ENCODE results near the gene LONP2.

LONP2 gene, protein sequence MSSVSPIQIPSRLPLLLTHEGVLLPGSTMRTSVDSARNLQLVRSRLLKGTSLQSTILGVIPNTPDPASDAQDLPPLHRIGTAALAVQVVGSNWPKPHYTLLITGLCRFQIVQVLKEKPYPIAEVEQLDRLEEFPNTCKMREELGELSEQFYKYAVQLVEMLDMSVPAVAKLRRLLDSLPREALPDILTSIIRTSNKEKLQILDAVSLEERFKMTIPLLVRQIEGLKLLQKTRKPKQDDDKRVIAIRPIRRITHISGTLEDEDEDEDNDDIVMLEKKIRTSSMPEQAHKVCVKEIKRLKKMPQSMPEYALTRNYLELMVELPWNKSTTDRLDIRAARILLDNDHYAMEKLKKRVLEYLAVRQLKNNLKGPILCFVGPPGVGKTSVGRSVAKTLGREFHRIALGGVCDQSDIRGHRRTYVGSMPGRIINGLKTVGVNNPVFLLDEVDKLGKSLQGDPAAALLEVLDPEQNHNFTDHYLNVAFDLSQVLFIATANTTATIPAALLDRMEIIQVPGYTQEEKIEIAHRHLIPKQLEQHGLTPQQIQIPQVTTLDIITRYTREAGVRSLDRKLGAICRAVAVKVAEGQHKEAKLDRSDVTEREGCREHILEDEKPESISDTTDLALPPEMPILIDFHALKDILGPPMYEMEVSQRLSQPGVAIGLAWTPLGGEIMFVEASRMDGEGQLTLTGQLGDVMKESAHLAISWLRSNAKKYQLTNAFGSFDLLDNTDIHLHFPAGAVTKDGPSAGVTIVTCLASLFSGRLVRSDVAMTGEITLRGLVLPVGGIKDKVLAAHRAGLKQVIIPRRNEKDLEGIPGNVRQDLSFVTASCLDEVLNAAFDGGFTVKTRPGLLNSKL

DNA sequence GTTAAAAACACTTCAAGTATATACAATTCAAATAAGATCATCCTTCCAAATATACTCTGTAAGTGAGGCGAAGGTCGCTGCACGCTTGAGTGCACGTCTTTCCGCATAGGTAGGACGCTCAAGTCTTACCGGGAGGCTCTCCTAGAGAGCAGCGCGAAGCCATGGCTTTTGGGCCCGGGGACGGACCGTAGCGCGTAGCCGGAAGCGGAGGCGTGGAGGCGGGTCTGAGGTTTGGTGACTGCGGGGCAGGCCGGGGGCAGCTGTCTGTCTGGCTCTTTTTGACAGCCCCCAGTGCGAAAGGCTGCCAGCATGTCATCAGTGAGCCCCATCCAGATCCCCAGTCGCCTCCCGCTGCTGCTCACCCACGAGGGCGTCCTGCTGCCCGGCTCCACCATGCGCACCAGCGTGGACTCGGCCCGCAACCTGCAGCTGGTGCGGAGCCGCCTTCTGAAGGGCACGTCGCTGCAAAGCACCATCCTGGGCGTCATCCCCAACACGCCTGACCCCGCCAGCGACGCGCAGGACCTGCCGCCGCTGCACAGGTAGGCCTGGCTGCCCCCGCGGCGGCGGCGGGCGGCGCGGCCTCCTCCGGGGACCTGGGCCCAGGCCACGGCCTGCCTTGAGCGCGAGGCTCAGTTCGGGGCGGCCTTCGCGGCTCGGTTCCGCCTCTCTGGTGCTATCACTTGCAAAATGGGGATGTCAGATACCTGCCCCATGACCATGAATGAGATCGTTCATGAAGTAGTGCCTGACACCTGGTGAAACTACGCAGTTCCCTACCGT lies at the start of gene LONP2:
Gene LONP2, plus strand, starts transcription at position 221 of the 783 bp plus-strand sequence. Its CDS starts 89 bp downstream, at position 310.
- DNase-seq (ENCODE audit: low read depth in 2 of 2), result peak; percentile 87 to 88

GRCh38 chr16:48194828-48195556 lies 49.1 kb upstream of the LONP2 start:
- no peak for DNase-seq (ENCODE audit: low read depth in 2 of 2)

DNA sequence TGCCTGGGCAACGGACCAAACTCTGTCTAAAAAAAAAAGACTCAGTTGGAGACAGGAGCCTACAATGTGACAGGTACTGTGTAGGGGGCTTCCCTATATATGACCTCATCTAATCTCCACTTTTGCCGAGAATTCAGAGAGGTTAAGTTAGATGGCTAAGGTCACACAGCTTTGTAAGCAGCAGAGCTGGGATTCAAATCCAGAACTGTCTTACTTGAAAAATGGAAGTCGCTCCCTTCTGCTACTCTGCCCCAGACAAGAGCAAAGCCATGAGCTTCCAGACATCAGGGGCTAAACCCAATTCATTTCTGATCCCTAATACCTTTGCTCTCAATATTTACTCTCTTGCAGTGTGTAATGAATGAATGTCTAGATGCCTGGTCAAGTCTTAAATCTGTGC lies 46.8 kb upstream of the LONP2 start:
- DNase-seq (ENCODE audit: low read depth in 2 of 2), result no peak

DNA sequence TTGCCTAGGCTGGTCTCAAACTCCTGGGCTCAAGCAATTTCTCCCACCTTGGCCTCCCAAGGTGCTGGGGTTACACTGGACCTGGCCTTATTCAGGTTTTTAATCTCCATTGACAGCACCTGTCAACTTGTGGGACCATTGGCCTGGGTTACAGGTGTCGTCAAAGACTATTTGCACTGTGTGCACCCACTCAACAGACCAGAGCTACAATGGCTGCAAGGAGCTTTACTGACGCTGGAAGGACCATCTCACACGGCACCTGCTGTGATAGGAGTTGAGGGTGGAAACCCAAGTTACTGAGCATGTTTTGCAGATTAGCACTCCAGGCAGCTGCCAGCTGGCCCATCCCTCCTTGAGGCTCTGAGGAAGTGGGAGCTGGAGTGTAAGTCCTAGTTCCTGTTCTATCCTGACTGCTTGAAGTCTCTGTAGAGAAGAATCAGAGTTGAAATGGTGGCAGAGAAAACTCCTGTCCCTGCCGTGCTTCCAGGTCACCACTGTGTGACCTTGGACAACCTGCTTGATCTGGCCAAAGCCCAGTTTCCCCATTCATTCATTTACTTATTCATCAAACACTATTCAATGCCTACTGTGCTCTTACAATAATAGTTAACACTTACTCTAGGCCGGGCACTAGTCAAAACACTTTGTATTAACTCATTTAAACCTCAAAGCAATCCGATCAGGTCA lies 42.4 kb upstream of the LONP2 start:
- DNase-seq (ENCODE audit: low read depth in 2 of 2), result no peak

DNA sequence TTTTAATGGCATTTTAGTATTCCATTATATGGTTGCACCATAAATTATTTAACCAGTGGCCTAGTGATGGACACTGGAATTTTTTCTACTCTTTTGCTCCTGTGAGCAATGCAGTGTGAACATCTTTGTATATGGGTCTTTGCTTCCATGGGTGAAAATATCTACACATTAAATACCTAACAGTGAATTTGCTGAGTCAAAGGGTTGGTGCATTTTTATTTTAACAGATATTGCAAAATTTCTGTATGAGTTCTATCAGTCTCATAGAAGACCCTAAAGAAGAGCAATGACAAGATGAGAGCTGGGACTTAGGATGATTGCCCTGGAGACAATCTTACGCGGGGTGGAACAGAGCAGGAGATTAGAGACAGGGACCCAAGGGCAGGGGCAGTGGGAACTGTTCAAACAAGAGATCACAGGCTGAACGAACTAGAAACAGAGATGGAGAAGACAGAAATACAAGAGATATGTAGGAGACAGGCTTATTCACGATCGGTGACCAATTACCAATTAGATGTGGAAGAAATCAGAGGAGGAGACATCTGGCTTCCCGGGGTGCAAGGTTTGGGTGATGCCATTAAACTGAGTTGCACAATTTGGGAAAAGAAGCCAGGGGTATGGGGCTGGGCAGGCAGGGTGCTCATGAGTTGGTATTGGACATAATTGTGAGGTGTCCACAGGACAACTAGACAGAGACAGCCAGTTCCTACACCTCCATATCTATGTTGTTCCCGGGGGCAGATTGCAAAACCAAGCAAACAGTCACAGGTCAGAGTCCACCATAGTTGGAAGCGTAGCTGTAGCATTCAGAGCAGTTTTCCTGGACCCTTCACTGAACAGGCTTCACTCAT lies 39.9 kb upstream of the LONP2 start:
- no peak for DNase-seq (ENCODE audit: low read depth in 2 of 2)

DNA sequence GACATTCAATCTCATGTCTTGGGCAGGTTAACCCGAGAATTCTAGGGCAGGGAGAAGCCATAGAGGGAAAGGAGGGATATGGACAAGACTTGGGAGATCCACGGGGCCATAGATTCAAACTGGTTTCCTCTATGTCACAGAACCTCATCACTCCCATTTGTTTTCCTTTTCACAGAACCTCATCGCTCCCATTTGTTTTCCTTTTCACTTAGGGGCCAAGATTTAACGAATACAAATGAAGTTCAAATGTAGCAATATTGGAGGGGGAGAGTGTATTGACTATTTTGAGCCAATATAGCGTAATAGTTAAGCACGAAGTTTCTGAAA lies 39.3 kb upstream of the LONP2 start:
- DNase-seq (ENCODE audit: low read depth in 2 of 2), result no peak

- DNase-seq (ENCODE audit: low read depth in 2 of 2), result no peak
These were observed 37.4 kb upstream of the LONP2 start for GRCh38 chr16:48206594-48207242.

DNA sequence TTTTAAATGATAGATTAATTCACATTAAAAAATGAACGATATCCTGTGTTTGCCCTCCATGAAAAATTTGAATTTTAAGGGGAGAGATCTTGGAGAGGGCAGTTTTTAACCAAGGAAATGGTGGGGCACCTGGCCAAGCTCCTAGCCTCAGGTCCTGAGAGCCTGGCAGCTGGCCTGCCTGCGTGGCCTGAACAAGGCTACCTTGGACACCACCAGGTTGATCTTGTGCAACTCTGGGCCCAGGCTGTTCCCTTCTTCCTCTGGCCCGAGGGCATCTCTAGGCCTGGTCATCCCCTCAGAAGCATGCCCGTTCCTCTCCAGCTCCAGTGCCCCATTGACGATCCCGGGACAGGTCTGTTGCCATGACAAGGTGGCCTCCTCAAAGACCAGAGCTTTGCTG lies 33.4 kb upstream of the LONP2 start:
- no peak for DNase-seq (ENCODE audit: low read depth in 2 of 2)

GRCh38 chr16:48212033-48212432 lies 32.1 kb upstream of the LONP2 start:
- DNase-seq (ENCODE audit: low read depth in 2 of 2), result no peak

GRCh38 chr16:48215738-48216137 lies 28.4 kb upstream of the LONP2 start:
- no peak for DNase-seq (ENCODE audit: low read depth in 2 of 2)

- DNase-seq (ENCODE audit: low read depth in 2 of 2), result no peak
These were observed 26.4 kb upstream of the LONP2 start for GRCh38 chr16:48217708-48218107.

- no peak for DNase-seq (ENCODE audit: low read depth in 2 of 2)
These were observed 25.6 kb upstream of the LONP2 start for GRCh38 chr16:48218473-48218872.

DNA sequence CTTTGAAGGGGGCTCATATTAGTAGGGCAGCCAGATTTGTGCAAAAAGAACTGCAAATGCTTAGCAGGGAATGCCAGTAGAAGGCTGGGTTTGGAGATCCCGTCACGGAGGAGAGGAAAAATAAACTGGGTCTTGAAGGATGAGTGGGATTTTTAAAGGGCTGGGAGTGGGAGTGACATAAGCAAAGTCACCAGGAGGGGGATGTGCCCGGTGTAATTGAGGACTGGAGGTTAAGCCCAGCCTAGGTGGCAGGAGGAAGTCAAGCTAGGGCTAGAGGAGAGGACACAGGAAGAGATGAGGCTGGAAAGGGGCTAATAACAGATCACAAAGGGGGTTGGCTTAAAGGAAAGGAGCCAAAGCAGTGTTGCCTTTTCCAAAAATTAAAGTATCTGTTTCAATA lies 23.2 kb upstream of the LONP2 start:
- no peak for DNase-seq (ENCODE audit: low read depth in 2 of 2)

- no peak for DNase-seq (ENCODE audit: low read depth in 2 of 2)
These were observed 20.6 kb upstream of the LONP2 start for GRCh38 chr16:48223490-48223889.

DNA sequence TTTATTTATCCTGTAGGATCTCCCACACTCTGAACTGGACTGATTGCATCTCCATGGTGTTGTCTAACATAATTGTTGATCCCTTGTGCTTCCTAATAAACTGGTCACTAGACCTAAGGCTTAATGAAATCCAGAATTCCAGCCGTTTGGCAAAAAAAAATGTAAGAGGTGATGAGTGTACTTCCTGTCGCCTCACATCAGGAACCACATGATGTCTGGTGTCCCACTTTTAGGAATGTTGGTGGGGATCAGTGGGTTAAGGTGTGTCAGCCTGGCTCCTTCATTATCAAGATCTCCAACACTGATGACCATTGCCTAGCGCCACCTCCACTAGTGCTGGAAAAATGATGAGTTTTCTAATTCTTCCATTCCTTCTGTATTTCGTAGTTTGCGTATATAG lies 18.6 kb upstream of the LONP2 start:
- no peak for DNase-seq (ENCODE audit: low read depth in 2 of 2)

DNA sequence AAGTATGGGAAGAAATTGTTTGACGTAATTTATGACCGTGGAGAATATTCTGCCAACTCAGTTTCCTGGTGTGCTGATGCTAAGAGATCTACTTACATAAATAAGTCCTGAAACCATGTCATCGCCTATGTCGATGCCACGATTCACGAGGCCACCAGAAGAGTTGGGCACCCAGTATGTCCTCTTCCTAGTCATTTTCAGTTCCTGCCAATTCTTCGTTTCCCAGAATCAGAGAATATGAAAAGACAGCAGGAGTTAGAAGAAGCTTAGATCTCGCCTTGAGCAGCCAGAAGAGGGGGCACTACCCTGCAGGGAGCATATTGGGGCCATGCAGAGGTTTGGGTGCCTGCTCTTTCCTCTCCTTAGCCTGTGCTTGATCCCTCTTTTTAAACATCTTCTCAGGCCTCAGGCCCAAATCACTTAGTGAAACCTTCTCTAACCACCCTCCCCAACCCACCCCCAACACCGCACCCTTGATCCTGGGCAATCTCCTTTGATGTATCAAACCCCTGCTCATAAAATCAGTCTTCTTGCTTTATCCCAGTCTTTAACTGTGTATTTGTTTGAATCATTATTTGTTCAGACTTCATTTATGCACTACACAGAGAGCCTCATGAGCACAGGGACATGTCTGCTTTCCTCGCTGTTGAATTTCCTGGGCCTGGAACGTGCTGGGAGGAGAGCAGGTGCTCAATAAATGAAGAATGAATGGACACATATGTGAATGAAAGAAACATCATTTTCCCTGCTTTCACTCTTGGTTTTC lies 12.2 kb upstream of the LONP2 start:
- no peak for DNase-seq (ENCODE audit: low read depth in 2 of 2)

- DNase-seq (ENCODE audit: low read depth in 2 of 2), result peak in 1 of 2 donors; percentile 8
These were observed 11.5 kb upstream of the LONP2 start for GRCh38 chr16:48232493-48233040.

GRCh38 chr16:48234630-48235029 lies 9.5 kb upstream of the LONP2 start:
- no peak for DNase-seq (ENCODE audit: low read depth in 2 of 2)
